ENCODE results near the gene PCBP2. TPM values are rescaled to one million over a fixed set of nuclear protein-coding genes. Genes with fewer than 3 reads are reported as not detected.
"Not testable (repeated sequence)": the region's sequence is repeated elsewhere in the genome, so short reads cannot be mapped to it uniquely, and the experiment has no call there.

Gene PCBP2
- total RNA-seq, 2 experiments from 2014 or later: 209 to 1,015 TPM

DNA sequence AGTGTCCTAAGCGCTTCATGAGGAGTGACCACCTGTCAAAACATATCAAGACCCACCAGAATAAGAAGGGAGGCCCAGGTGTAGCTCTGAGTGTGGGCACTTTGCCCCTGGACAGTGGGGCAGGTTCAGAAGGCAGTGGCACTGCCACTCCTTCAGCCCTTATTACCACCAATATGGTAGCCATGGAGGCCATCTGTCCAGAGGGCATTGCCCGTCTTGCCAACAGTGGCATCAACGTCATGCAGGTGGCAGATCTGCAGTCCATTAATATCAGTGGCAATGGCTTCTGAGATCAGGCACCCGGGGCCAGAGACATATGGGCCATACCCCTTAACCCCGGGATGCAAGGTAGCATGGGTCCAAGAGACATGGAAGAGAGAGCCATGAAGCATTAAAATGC, 41.0 kb upstream of the PCBP2 start:
- H3K4me1 ChIP-seq (ENCODE audit: insufficient read depth, low read length, poor library complexity, severe bottlenecking): peaks cover 8% of the 10 kb centered on the region
- no TSS peak for BruUV-seq (replicated peaks)
- CTCF ChIA-PET (ENCODE audit: unreplicated experiment): no interaction called here
- no peak overlapping the region for H3K27ac ChIP-seq (ENCODE audit: low read depth, low read length, poor library complexity, severe bottlenecking)
- POLR2A ChIA-PET: no interaction called here
- no peak overlapping the region for H3K4me3 ChIP-seq (ENCODE audit: low read depth, low read length, poor library complexity, severe bottlenecking)
- TF ChIP-seq, protein P1, sequence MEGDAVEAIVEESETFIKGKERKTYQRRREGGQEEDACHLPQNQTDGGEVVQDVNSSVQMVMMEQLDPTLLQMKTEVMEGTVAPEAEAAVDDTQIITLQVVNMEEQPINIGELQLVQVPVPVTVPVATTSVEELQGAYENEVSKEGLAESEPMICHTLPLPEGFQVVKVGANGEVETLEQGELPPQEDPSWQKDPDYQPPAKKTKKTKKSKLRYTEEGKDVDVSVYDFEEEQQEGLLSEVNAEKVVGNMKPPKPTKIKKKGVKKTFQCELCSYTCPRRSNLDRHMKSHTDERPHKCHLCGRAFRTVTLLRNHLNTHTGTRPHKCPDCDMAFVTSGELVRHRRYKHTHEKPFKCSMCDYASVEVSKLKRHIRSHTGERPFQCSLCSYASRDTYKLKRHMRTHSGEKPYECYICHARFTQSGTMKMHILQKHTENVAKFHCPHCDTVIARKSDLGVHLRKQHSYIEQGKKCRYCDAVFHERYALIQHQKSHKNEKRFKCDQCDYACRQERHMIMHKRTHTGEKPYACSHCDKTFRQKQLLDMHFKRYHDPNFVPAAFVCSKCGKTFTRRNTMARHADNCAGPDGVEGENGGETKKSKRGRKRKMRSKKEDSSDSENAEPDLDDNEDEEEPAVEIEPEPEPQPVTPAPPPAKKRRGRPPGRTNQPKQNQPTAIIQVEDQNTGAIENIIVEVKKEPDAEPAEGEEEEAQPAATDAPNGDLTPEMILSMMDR (conservative IDR thresholded peaks at IDR 0.05; ENCODE audit: low read length): no peak
- TF ChIP-seq EZH2phosphoT487 (IDR thresholded peaks at IDR 0.05; ENCODE audit: borderline replicate concordance, low read depth, low read length): no peak
- H3K9me2 ChIP-seq (ENCODE audit: insufficient read depth, low read length): no peaks in the 10 kb centered on the region
- no peaks in the 10 kb centered on the region for H3K9me3 ChIP-seq (ENCODE audit: low read length)
- no peak overlapping the region for H2AFZ ChIP-seq (ENCODE audit: low read length)
- H3K79me2 ChIP-seq (ENCODE audit: insufficient read depth, low read depth, low read length): no peaks in the 10 kb centered on the region
- H4K20me1 ChIP-seq (ENCODE audit: insufficient read depth, low read length): no peaks in the 10 kb centered on the region
- no peak overlapping the region for H3K4me2 ChIP-seq (ENCODE audit: low read length)
- intact Hi-C loops (cut with micrococcal nuclease; ENCODE audit: unreplicated experiment): no loop called here
- DNase-seq (ENCODE audit: low spot score): no peak
- peaks cover 71% of the 10 kb centered on the region for H3K36me3 ChIP-seq (ENCODE audit: insufficient read depth, low read length)

DNA sequence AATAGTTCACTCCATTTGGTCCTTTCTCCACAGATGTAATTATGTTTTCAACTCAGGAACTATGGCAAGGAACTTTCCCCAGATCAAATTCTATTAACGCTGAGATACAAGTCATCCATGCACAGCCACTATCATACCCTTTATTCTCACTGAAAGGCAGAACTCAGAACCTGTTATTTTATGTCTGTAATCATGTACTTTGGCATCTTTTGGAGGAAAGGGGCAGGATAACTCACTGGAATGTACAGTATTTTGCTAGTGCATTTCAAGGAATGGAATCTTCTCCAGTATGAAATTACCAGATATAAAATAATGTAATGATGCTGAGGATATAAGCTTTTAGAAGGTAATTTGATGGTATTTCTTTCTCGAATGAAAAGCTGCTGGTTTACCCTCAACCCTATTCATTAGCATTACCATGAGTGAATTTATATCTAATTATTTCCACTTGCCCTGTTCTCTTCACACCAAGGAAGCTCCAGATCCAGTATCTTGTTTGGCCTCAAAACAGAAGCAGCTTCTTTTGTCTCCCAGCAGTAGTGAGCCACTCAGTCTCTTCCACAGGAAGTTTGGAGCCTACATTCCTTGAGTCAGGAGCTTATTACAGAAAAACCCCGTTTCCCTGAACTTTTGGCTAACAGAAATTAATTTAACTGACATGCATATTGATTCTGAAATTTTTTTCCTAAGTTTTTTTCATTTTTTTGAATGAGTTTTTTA, 38.3 kb upstream of the PCBP2 start:
- Histone ChIP-seq H3K36me3 (ENCODE audit: insufficient read depth, low read length) (peaks cover 50% of the 10 kb centered on the region), H4K20me1 (ENCODE audit: insufficient read depth, low read length) (no peaks in the 10 kb centered on the region), H3K9me2 (ENCODE audit: insufficient read depth, low read length) (no peaks in the 10 kb centered on the region), H3K79me2 (ENCODE audit: insufficient read depth, low read depth, low read length) (no peaks in the 10 kb centered on the region), H2AFZ (ENCODE audit: low read length) (no peak overlapping the region), H3K4me1 (ENCODE audit: insufficient read depth, low read length, poor library complexity, severe bottlenecking) (peaks cover 8% of the 10 kb centered on the region), H3K4me3 (ENCODE audit: low read depth, low read length, poor library complexity, severe bottlenecking) (no peak overlapping the region), H3K4me2 (ENCODE audit: low read length) (no peak overlapping the region), H3K27ac (ENCODE audit: low read depth, low read length, poor library complexity, severe bottlenecking) (no peak overlapping the region), H3K9me3 (ENCODE audit: low read length) (no peaks in the 10 kb centered on the region)
- no peak for DNase-seq (ENCODE audit: low spot score)
- ChIA-PET POLR2A (interaction anchor here (0.5 to 1.8 kb wide), 5 partner anchors 12 to 1033 kb away, joined by 3 to 6 read pairs (median 3); partner anchors contain the start of gene AAAS), CTCF (ENCODE audit: unreplicated experiment) (interaction anchor here (0.5 kb wide), 1 partner anchor 84 kb away, joined by 3 read pairs; no protein-coding TSS in a partner anchor)
- BruUV-seq (replicated peaks): no TSS peak
- TF ChIP-seq, protein P1 (conservative IDR thresholded peaks at IDR 0.05; ENCODE audit: low read length): no peak
- TF ChIP-seq EZH2phosphoT487 (IDR thresholded peaks at IDR 0.05; ENCODE audit: borderline replicate concordance, low read depth, low read length): no peak
- intact Hi-C loops (cut with micrococcal nuclease; ENCODE audit: unreplicated experiment): no loop called here

DNA sequence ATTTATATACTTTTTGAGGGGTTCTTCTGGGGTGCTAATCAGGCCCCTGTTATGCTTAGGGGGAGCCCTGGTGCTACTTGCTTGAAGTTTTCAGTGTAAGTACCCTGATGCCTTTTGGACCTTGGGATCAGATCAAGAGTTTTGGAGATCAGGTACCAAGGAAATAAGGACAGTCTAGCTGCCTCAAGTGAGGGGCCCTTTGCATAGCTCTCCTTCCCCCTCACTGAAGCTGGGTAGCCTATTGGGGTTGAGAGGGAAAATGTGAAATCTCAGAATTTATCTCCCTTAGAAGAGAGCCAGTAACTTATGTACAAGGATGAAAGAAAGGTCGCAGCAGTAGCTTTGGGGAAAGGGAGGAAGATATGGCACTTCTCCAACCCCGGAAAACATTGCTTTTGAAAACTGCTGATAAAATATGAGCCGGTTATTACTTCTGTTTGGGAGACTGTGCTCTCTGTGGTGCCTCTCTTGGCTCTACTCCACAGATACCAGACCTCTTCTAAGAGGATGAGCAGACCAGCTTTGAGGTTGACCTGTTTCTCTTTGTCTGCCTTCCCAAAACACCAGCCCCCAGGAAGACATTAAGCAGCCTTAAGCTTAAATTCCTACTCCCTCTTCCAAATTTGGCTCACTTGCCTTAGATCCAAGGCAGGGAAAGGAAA, 37.0 kb upstream of the PCBP2 start:
- Histone ChIP-seq H3K9me3 (ENCODE audit: low read length) (no peaks in the 10 kb centered on the region), H3K36me3 (ENCODE audit: insufficient read depth, low read length) (peaks cover 38% of the 10 kb centered on the region), H3K4me2 (ENCODE audit: low read length) (no peak overlapping the region), H3K27ac (ENCODE audit: low read depth, low read length, poor library complexity, severe bottlenecking) (no peak overlapping the region), H3K4me1 (ENCODE audit: insufficient read depth, low read length, poor library complexity, severe bottlenecking) (peaks cover 8% of the 10 kb centered on the region), H3K79me2 (ENCODE audit: insufficient read depth, low read depth, low read length) (no peaks in the 10 kb centered on the region), H4K20me1 (ENCODE audit: insufficient read depth, low read length) (no peaks in the 10 kb centered on the region), H3K4me3 (ENCODE audit: low read depth, low read length, poor library complexity, severe bottlenecking) (no peak overlapping the region), H2AFZ (ENCODE audit: low read length) (no peak overlapping the region), H3K9me2 (ENCODE audit: insufficient read depth, low read length) (no peaks in the 10 kb centered on the region)
- DNase-seq (ENCODE audit: low spot score): no peak
- no peak for TF ChIP-seq EZH2phosphoT487 (IDR thresholded peaks at IDR 0.05; ENCODE audit: borderline replicate concordance, low read depth, low read length)
- TF ChIP-seq, protein P1 (conservative IDR thresholded peaks at IDR 0.05; ENCODE audit: low read length): no peak
- ChIA-PET POLR2A (interaction anchor here (0.9 to 1.8 kb wide), 3 partner anchors 10 to 20 kb away, joined by 3 to 5 read pairs (median 4); no protein-coding TSS in a partner anchor), CTCF (ENCODE audit: unreplicated experiment) (no interaction called here)
- BruUV-seq (replicated peaks): no TSS peak
- intact Hi-C loops (cut with micrococcal nuclease; ENCODE audit: unreplicated experiment): no loop called here

DNA sequence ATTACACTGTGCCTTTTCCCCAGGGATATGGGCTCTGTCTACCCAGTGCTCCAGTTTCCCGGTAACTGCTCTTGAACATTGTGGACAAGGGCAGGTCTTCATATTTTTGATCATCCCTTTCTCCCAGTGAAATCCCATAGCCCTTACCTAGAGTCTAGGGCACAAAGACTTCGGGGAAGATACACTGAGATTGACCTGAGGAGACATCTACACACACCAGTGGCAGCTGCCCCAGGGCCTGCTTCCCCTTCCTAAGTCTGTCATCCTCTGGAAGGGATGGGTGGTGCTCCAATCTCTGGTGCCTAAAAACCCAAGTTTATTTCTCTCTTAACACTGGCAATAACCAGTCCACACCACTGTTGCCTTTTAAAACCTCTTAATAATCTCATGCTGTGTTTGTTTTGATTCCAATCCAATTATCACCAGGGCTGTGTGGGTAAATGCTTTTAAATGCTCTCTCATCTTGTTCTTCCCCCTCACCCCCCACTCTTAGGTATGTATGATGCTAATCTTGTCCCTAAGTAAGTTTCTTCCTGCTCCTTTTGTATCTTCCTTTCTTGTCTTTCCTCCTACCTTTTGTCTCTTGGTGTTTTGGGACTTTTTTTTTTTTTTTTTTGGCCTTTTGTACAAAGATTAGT, 36.0 kb upstream of the PCBP2 start:
- H2AFZ ChIP-seq (ENCODE audit: low read length); CTCF ChIA-PET (ENCODE audit: unreplicated experiment); DNase-seq (ENCODE audit: low spot score); H3K4me1 ChIP-seq (ENCODE audit: insufficient read depth, low read length, poor library complexity, severe bottlenecking); H3K27ac ChIP-seq (ENCODE audit: low read depth, low read length, poor library complexity, severe bottlenecking); H3K9me2 ChIP-seq (ENCODE audit: insufficient read depth, low read length); H3K9me3 ChIP-seq (ENCODE audit: low read length); H3K79me2 ChIP-seq (ENCODE audit: insufficient read depth, low read depth, low read length); H3K4me2 ChIP-seq (ENCODE audit: low read length); intact Hi-C loops (cut with micrococcal nuclease; ENCODE audit: unreplicated experiment); POLR2A ChIA-PET; BruUV-seq (replicated peaks); H4K20me1 ChIP-seq (ENCODE audit: insufficient read depth, low read length); H3K4me3 ChIP-seq (ENCODE audit: low read depth, low read length, poor library complexity, severe bottlenecking): not testable (repeated sequence)
- H3K36me3 ChIP-seq (ENCODE audit: insufficient read depth, low read length): peaks cover 34% of the 10 kb centered on the region

Measured in OCI-LY7 (cell line).